SU-DHL-6 (cell line): ENCODE results near the gene ARMC9.

ENCODE experiments used
- CTCF ChIP-seq: fragments of 200-600 bp; sonication (generic); IDR thresholded peaks from one replicate; pipeline ENCODE4 v1.5.1; 2017; ENCODE audit warnings: antibody characterized with exemption, mild to moderate bottlenecking, low read length, moderate library complexity; ENCODE audit not compliant: insufficient read depth, poor library complexity, severe bottlenecking
- EZH2phosphoT487 ChIP-seq: fragments of 200-600 bp; sonication (generic), shearing (Covaris generic); conservative IDR thresholded peaks from 2 replicates; pipeline ENCODE4 v1.6.1; 2018; ENCODE audit warnings: mild to moderate bottlenecking, antibody characterized with exemption, low read length, moderate library complexity, mixed read lengths

- TF ChIP-seq CTCF, result no peak
- TF ChIP-seq EZH2phosphoT487, result no peak
Observed at GRCh38 chr2:231321021-231321420, 122.6 kb downstream of the ARMC9 start.
